HCT116 (cell line): ENCODE results near the gene CDC42EP4. TPM values are rescaled to one million over a fixed set of nuclear protein-coding genes. Genes with fewer than 3 reads are reported as not detected.
A peak's percentile ranks its signal among the peaks of the same experiment; 100 is the strongest.

Source experiments
- ATAC-seq: fragments of 200-7000 bp; cut with Tn5 transposase; 2 replicates; pipeline ENCODE4 v1.9.1; 2020; ENCODE audit warnings: mild to moderate bottlenecking, moderate library complexity
- BruUV-seq: library from RNA; stranded (reverse); fragments of 400-500 nt; replicated peaks from 2 replicates; lab custom pipeline; 2021; lab: Mats Ljungman, UMichigan
- CTCF ChIA-PET: fragments of 300-600 bp; sonication (Branson Sonifier 250); formaldehyde crosslinking; loops from one replicate; lab custom pipeline; 2021; ENCODE audit warnings: antibody characterized with exemption; lab: Charles Lee
- POLR2A ChIA-PET: fragments of 300-600, 350-600 bp; sonication (Branson Sonifier 250); formaldehyde crosslinking; loops from one replicate; lab custom pipeline; 2021; ENCODE audit warnings: antibody characterized with exemption; lab: Charles Lee
- RAD21 ChIA-PET, 2 experiments: fragments of 300-600 bp; sonication (Branson Sonifier 250); formaldehyde crosslinking; loops; one replicate each; lab custom pipeline; 2023; ENCODE audit warnings: low total read pairs in 2 of 2; ENCODE audit not compliant: uncharacterized antibody in 2 of 2, unreplicated experiment in 2 of 2, low non-redundant PET in 1 of 2; lab: Charles Lee
- DNase-seq: peaks from one replicate; pipeline ENCODE4 v3.0.0-alpha.2; 2010; ENCODE audit warnings: low read depth, low spot score
- H2AFZ ChIP-seq: fragments of 200-600 bp; shearing (Covaris generic), sonication (generic); 2 replicates; pipeline ENCODE4 v1.6.1; 2017; ENCODE audit warnings: low read depth, mixed run types, mixed read lengths, antibody characterized with exemption, low read length; ENCODE audit not compliant: poor library complexity, severe bottlenecking
- H3K27ac ChIP-seq: 2 replicates; pipeline ENCODE4 v1.5.1; 2012; ENCODE audit warnings: low read depth, low read length
- H3K27me3 ChIP-seq: fragments of 200-600 bp; sonication (generic); 2 replicates; pipeline ENCODE4 v1.6.1; 2016; ENCODE audit warnings: mixed run types, low read length, mixed read lengths; ENCODE audit not compliant: insufficient read depth
- H3K36me3 ChIP-seq, 2 experiments: fragments of 200-500 bp in 1 of 2; fragments of 200-600 bp in 1 of 2; sonication (Bioruptor generic) in 1 of 2; sonication (generic) in 1 of 2; 2 replicates each; pipeline versions ENCODE4 v1.5.1 to v1.6.1; 2014 to 2016; ENCODE audit warnings: low read length in 2 of 2, inconsistent platforms in 1 of 2, mixed read lengths in 1 of 2, mixed run types in 1 of 2; ENCODE audit not compliant: insufficient read depth in 2 of 2, control insufficient read depth in 1 of 2
- H3K4me1 ChIP-seq, 2 experiments: fragments of 200-600 bp in 1 of 2; sonication (generic) in 1 of 2; 2 replicates each; pipeline versions ENCODE4 v1.5.1 to v1.6.1; 2012 to 2017; ENCODE audit warnings: low read length in 2 of 2, inconsistent platforms in 1 of 2, mild to moderate bottlenecking in 1 of 2, mixed read lengths in 1 of 2, mixed run types in 1 of 2, moderate library complexity in 1 of 2; ENCODE audit not compliant: insufficient read depth in 2 of 2, control insufficient read depth in 1 of 2
- H3K4me2 ChIP-seq: fragments of 200-600 bp; sonication (generic); 2 replicates; pipeline ENCODE4 v1.6.1; 2017; ENCODE audit warnings: mixed run types, low read length, mixed read lengths
- H3K4me3 ChIP-seq, 2 experiments: fragments of 200-600 bp in 1 of 2; sonication (generic) in 1 of 2; replicated peaks in 1 of 2; 2 replicates each; pipeline ENCODE4 v1.5.1; 2011 to 2016; ENCODE audit warnings: low read length in 2 of 2, control low read depth in 1 of 2, low read depth in 1 of 2, mild to moderate bottlenecking in 1 of 2, mixed read lengths in 1 of 2, mixed run types in 1 of 2
- H3K79me2 ChIP-seq: fragments of 200-600 bp; sonication (generic); 2 replicates; pipeline ENCODE4 v1.6.1; 2017; ENCODE audit warnings: mild to moderate bottlenecking, mixed run types, low read length, moderate library complexity, mixed read lengths; ENCODE audit not compliant: insufficient read depth
- H3K9ac ChIP-seq: fragments of 200-600 bp; sonication (generic); 2 replicates; pipeline ENCODE4 v1.6.1; 2016; ENCODE audit warnings: low read length, mixed read lengths
- H3K9me2 ChIP-seq: fragments of 200-600 bp; sonication (generic), shearing (Covaris generic); 2 replicates; pipeline ENCODE4 v1.6.1; 2017; ENCODE audit warnings: mixed run types, mild to moderate bottlenecking, moderate library complexity; ENCODE audit not compliant: insufficient read depth
- H3K9me3 ChIP-seq, 2 experiments: fragments of 200-500 bp in 1 of 2; fragments of 200-600 bp in 1 of 2; sonication (Bioruptor generic) in 1 of 2; sonication (generic) in 1 of 2; 2 replicates each; pipeline ENCODE4 v1.6.1; 2014 to 2017; ENCODE audit warnings: low read length in 2 of 2, mixed read lengths in 2 of 2, inconsistent platforms in 1 of 2, low read depth in 1 of 2, mild to moderate bottlenecking in 1 of 2, mixed run types in 1 of 2, moderate library complexity in 1 of 2; ENCODE audit not compliant: control insufficient read depth in 1 of 2, insufficient read depth in 1 of 2
- H4K20me1 ChIP-seq: fragments of 200-600 bp; sonication (generic), shearing (Covaris generic); 2 replicates; pipeline ENCODE4 v1.6.1; 2017; ENCODE audit warnings: mixed run types, mild to moderate bottlenecking, moderate library complexity; ENCODE audit not compliant: insufficient read depth
- CEBPB ChIP-seq: IDR thresholded peaks from 2 replicates; pipeline ENCODE4 v1.6.1; 2012; ENCODE audit warnings: low read depth
- EGR1 ChIP-seq: IDR thresholded peaks from 2 replicates; pipeline ENCODE4 v1.6.1; 2012; ENCODE audit warnings: low read depth
- ELF1 ChIP-seq: IDR thresholded peaks from 2 replicates; pipeline ENCODE4 v1.6.1; 2012; ENCODE audit warnings: low read depth, borderline replicate concordance
- EZH2phosphoT487 ChIP-seq: fragments of 200-600 bp; IDR thresholded peaks from 2 replicates; pipeline ENCODE4 v1.6.1; 2018; ENCODE audit warnings: antibody characterized with exemption, borderline replicate concordance
- FOSL1 ChIP-seq: IDR thresholded peaks from 2 replicates; pipeline ENCODE4 v1.6.1; 2012; ENCODE audit warnings: low read depth
- POLR2A ChIP-seq: IDR thresholded peaks from 2 replicates; pipeline ENCODE4 v1.7.0; 2011; ENCODE audit warnings: borderline replicate concordance; ENCODE audit not compliant: insufficient read depth, insufficient read length; ENCODE audit errors: extremely low read depth
- POLR2AphosphoS5 ChIP-seq: IDR thresholded peaks from 2 replicates; pipeline ENCODE4 v1.6.1; 2011; ENCODE audit warnings: mild to moderate bottlenecking, low read depth, low read length, moderate library complexity
- RAD21 ChIP-seq: IDR thresholded peaks from 2 replicates; pipeline ENCODE4 v1.6.1; 2012; ENCODE audit warnings: low read depth, mild to moderate bottlenecking
- SIN3A ChIP-seq: IDR thresholded peaks from 2 replicates; pipeline ENCODE4 v1.6.1; 2012; ENCODE audit warnings: low read depth
- SP1 ChIP-seq: IDR thresholded peaks from 2 replicates; pipeline ENCODE4 v1.6.1; 2012; ENCODE audit warnings: low read depth
- TCF7L2 ChIP-seq: IDR thresholded peaks from 2 replicates; pipeline ENCODE4 v1.7.0; 2011; ENCODE audit warnings: borderline replicate concordance, inconsistent platforms; ENCODE audit not compliant: insufficient read depth, insufficient read length; ENCODE audit errors: extremely low read depth
- YY1 ChIP-seq: IDR thresholded peaks from 2 replicates; pipeline ENCODE4 v1.6.1; 2011; ENCODE audit warnings: low read length, low read depth, moderate library complexity, mild to moderate bottlenecking; ENCODE audit not compliant: insufficient replicate concordance; ENCODE audit errors: extremely low read depth
- ZFX ChIP-seq: fragments of 450-650 bp; IDR thresholded peaks from 2 replicates; pipeline ENCODE4 v1.6.1; 2017
- ZNF274 ChIP-seq: fragments of 200-500 bp; sonication (Bioruptor generic); IDR thresholded peaks from 2 replicates; pipeline ENCODE4 v1.6.1; 2014; ENCODE audit warnings: mild to moderate bottlenecking, low read depth, low read length, inconsistent platforms
- intact Hi-C: fragments of 100-400 bp; cut with micrococcal nuclease; formaldehyde crosslinking; loops from 2 replicates; pipeline ENCODE4 v1.10.0; 2022
- total RNA-seq: library from RNA; stranded (reverse); gene quantifications from one replicate; pipeline ENCODE4 v1.2.1, GENCODE V29; 2021; ENCODE audit not compliant: unreplicated experiment
- TF ChIP-seq, protein P1 (sequence below): IDR thresholded peaks from 2 replicates; pipeline ENCODE4 v1.6.1; 2012
- TF ChIP-seq, protein P2 (sequence below): IDR thresholded peaks from 2 replicates; pipeline ENCODE4 v1.6.1; 2012
- TF ChIP-seq, protein P3 (sequence below), 3 experiments: fragments of 200-600 bp in 1 of 3; sonication (generic) in 1 of 3; IDR thresholded peaks in 2 of 3; conservative IDR thresholded peaks in 1 of 3; 2 replicates each; pipeline ENCODE4 v1.5.1; 2012 to 2017; ENCODE audit warnings: low read depth in 2 of 3, low read length in 2 of 3, antibody characterized with exemption in 1 of 3, borderline replicate concordance in 1 of 3, control low read depth in 1 of 3, mild to moderate bottlenecking in 1 of 3, mixed read lengths in 1 of 3, mixed run types in 1 of 3, moderate library complexity in 1 of 3; ENCODE audit not compliant: insufficient read depth in 1 of 3
- TF ChIP-seq, protein P4 (sequence below): IDR thresholded peaks from 2 replicates; pipeline ENCODE4 v1.6.1; 2011; ENCODE audit warnings: mild to moderate bottlenecking, low read length, moderate library complexity; ENCODE audit not compliant: insufficient replicate concordance; ENCODE audit errors: extremely low read depth

The CDC42EP4 gene
- total RNA-seq, 1 experiment from 2014 or later, result 54.9 TPM

DNA sequence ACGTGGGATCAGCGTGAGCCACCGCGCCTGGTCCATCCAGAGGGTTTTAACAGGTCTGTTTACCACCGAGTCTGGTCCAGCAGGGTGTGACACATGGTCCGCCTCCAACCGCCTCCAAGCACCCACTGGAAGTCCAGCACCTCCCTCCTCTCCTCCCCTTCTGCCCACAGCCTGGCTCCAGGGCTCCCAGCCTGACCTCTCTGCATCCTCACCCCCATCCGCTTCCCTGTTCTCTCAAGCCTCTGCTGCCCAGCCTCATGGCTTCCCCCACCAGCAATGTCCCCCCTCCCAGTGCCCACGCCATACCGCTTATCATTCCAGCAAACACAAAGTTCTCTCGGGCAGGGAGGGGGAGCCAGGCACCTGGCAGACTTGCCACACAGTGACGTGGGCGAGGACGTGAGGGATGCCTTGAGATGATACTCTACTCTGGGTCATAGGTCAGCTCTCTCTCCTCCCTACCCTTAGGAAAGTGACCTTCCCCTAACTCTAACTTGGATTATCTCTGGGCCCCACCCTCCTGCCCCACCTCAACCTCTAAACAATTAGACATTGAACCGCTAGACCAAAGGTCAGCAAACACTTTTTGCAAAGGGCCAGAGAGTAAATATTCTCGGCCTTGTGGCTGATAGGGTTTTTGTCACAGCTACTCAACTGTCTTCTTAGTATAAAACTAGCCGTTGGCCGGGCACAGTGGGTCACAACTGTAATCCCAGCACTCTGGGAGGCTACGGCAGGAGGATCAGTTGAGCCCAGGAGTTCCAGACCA, 23.1 kb downstream of the CDC42EP4 start:
- Histone ChIP-seq H3K9me2 (no peaks in the 10 kb centered on the region), H3K9ac (peak overlapping the region; percentile 81), H2AFZ (no peak overlapping the region), H3K4me3 (no peak overlapping the region), H3K27ac (no peak overlapping the region), H3K4me1 (peaks cover 65 to 73% of the 10 kb centered on the region in 2 experiments), H3K9me3 (no peaks in the 10 kb centered on the region), H3K36me3 (peaks cover 8 to 25% of the 10 kb centered on the region in 2 experiments; a peak in 3 of 4 replicates), H3K79me2 (peaks cover 74% of the 10 kb centered on the region), H3K4me2 (peak overlapping the region; percentile 81), H4K20me1 (no peaks in the 10 kb centered on the region), H3K27me3 (no peaks in the 10 kb centered on the region)
- CTCF ChIA-PET, result no interaction called here
- POLR2A ChIA-PET, result no interaction called here
- intact Hi-C loops, result no loop called here
- no peak for TF ChIP-seq ZFX
- no peak for TF ChIP-seq POLR2A
- TF ChIP-seq ELF1, result no peak
- TF ChIP-seq POLR2AphosphoS5, result no peak
- TF ChIP-seq YY1, result no peak
- no peak for TF ChIP-seq TCF7L2
- TF ChIP-seq, protein P1, sequence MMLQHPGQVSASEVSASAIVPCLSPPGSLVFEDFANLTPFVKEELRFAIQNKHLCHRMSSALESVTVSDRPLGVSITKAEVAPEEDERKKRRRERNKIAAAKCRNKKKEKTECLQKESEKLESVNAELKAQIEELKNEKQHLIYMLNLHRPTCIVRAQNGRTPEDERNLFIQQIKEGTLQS, result no peak
- no peak for TF ChIP-seq FOSL1
- no peak for TF ChIP-seq EZH2phosphoT487
- TF ChIP-seq SP1, result no peak
- TF ChIP-seq, protein P2, sequence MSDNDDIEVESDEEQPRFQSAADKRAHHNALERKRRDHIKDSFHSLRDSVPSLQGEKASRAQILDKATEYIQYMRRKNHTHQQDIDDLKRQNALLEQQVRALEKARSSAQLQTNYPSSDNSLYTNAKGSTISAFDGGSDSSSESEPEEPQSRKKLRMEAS, result no peak
- no peak for TF ChIP-seq CEBPB
- TF ChIP-seq, protein P3, sequence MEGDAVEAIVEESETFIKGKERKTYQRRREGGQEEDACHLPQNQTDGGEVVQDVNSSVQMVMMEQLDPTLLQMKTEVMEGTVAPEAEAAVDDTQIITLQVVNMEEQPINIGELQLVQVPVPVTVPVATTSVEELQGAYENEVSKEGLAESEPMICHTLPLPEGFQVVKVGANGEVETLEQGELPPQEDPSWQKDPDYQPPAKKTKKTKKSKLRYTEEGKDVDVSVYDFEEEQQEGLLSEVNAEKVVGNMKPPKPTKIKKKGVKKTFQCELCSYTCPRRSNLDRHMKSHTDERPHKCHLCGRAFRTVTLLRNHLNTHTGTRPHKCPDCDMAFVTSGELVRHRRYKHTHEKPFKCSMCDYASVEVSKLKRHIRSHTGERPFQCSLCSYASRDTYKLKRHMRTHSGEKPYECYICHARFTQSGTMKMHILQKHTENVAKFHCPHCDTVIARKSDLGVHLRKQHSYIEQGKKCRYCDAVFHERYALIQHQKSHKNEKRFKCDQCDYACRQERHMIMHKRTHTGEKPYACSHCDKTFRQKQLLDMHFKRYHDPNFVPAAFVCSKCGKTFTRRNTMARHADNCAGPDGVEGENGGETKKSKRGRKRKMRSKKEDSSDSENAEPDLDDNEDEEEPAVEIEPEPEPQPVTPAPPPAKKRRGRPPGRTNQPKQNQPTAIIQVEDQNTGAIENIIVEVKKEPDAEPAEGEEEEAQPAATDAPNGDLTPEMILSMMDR (IDR thresholded peaks at IDR 0.05 in 2 of 3, conservative IDR thresholded peaks at IDR 0.05 in 1 of 3; ENCODE audit: borderline replicate concordance in 1 of 3, insufficient read depth in 1 of 3, low read depth in 2 of 3, low read length in 2 of 3), result no peak
- no peak for TF ChIP-seq ZNF274
- no peak for TF ChIP-seq SIN3A
- no peak for TF ChIP-seq RAD21
- TF ChIP-seq EGR1, result no peak
- TF ChIP-seq, protein P4, sequence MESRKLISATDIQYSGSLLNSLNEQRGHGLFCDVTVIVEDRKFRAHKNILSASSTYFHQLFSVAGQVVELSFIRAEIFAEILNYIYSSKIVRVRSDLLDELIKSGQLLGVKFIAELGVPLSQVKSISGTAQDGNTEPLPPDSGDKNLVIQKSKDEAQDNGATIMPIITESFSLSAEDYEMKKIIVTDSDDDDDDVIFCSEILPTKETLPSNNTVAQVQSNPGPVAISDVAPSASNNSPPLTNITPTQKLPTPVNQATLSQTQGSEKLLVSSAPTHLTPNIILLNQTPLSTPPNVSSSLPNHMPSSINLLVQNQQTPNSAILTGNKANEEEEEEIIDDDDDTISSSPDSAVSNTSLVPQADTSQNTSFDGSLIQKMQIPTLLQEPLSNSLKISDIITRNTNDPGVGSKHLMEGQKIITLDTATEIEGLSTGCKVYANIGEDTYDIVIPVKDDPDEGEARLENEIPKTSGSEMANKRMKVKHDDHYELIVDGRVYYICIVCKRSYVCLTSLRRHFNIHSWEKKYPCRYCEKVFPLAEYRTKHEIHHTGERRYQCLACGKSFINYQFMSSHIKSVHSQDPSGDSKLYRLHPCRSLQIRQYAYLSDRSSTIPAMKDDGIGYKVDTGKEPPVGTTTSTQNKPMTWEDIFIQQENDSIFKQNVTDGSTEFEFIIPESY, result no peak
- no TSS peak for BruUV-seq
- ATAC-seq (no peak), DNase-seq (no peak)
- RAD21 ChIA-PET, result no interaction called here
